SKM-1 treated with dmso at 0.1 percent for 144 hours (cell line): ENCODE measurements around the gene DTHD1.
A peak's percentile ranks its signal among the peaks of the same experiment; 100 is the strongest.

ENCODE experiments used
- DNase-seq: peaks from one replicate; lab custom pipeline; 2025; ENCODE audit not compliant: unreplicated experiment; lab: John Stamatoyannopoulos, UW

Gene DTHD1

GRCh38 chr4:36281384-36282106 is at the start of gene DTHD1:
Gene DTHD1 (plus strand): TSS chr4:36281616. CDS start chr4:36281759, 143 bp downstream.
- no peak for DNase-seq

- DNase-seq, result no peak
These were observed 47.7 kb upstream of the DTHD1 start for GRCh38 chr4:36233567-36234266.

- no peak for DNase-seq
These were observed 46.1 kb upstream of the DTHD1 start for GRCh38 chr4:36235306-36235705.

GRCh38 chr4:36236159-36236558 is 45.3 kb upstream of the DTHD1 start:
- DNase-seq, result no peak

- peak; percentile 50 for DNase-seq
These were observed 43.8 kb upstream of the DTHD1 start for GRCh38 chr4:36237366-36238313.

GRCh38 chr4:36241771-36242170 is 39.6 kb upstream of the DTHD1 start:
- DNase-seq, result no peak

- no peak for DNase-seq
These were observed 38.6 kb upstream of the DTHD1 start for GRCh38 chr4:36242629-36243354.

- DNase-seq, result peak; percentile 60
These were observed 37.8 kb upstream of the DTHD1 start for GRCh38 chr4:36243355-36244256.

- peak; percentile 46 for DNase-seq
These were observed 36.9 kb upstream of the DTHD1 start, which contains the start of gene ARAP2 for GRCh38 chr4:36244257-36245082. Gene ARAP2 (minus strand): TSS chr4:36244514. CDS start chr4:36229486, 15,028 bp downstream.

- DNase-seq, result no peak
These were observed 31.8 kb upstream of the DTHD1 start for GRCh38 chr4:36249610-36250009.

- DNase-seq, result no peak
These were observed 29.4 kb upstream of the DTHD1 start for GRCh38 chr4:36251983-36252382.

- DNase-seq, result no peak
These were observed 27.0 kb upstream of the DTHD1 start for GRCh38 chr4:36254371-36254770.

- DNase-seq, result peak; percentile 96
These were observed 25.8 kb upstream of the DTHD1 start for GRCh38 chr4:36255577-36255976.

- DNase-seq, result no peak
These were observed 25.0 kb upstream of the DTHD1 start for GRCh38 chr4:36256398-36256891.

- no peak for DNase-seq
These were observed 20.7 kb upstream of the DTHD1 start for GRCh38 chr4:36260731-36261130.

GRCh38 chr4:36264207-36264826 is 17.1 kb upstream of the DTHD1 start:
- no peak for DNase-seq

GRCh38 chr4:36267486-36268268 is 13.7 kb upstream of the DTHD1 start:
- peak; percentile 50 for DNase-seq
